ENCODE measurements around the gene IP6K1.
A peak's percentile ranks its signal among the peaks of the same experiment; 100 is the strongest.

The IP6K1 gene

GRCh38 chr3:49704629-49705028 is 81.7 kb downstream of the IP6K1 start:
- Histone ChIP-seq H3K4me2 (ENCODE audit: low read length) (no peak overlapping the region), H3K56ac (ENCODE audit: low read length) (no peak overlapping the region), H3K18ac (ENCODE audit: low read length) (no peak overlapping the region), H3K23ac (ENCODE audit: low read length) (no peak overlapping the region), H4K8ac (ENCODE audit: low read depth, low read length) (no peak overlapping the region), H4K5ac (ENCODE audit: low read length) (no peak overlapping the region), H3K36me3 (ENCODE audit: control insufficient read depth, insufficient read depth, low read length) (peaks cover 3% of the 10 kb centered on the region), H2BK5ac (ENCODE audit: low read length) (no peak overlapping the region), H3K27me3 (ENCODE audit: insufficient read depth, low read length, poor library complexity) (no peaks in the 10 kb centered on the region), H2AK5ac (ENCODE audit: low read length) (no peak overlapping the region), H3K79me2 (ENCODE audit: control insufficient read depth, insufficient read depth, low read length) (no peaks in the 10 kb centered on the region), H2BK120ac (ENCODE audit: low read depth, low read length) (no peak overlapping the region), H3K4ac (ENCODE audit: low read depth, low read length) (no peak overlapping the region), H3K4me3 (ENCODE audit: low read length) (no peak overlapping the region), H3K4me1 (ENCODE audit: control insufficient read depth, low read depth, low read length) (no peaks in the 10 kb centered on the region), H3K79me1 (ENCODE audit: low read length) (no peaks in the 10 kb centered on the region), H3K9ac (ENCODE audit: low read length) (no peak overlapping the region), H3K27ac (ENCODE audit: low read depth, low read length) (no peak overlapping the region), H2BK15ac (replicated peaks; ENCODE audit: low read depth) (no peak overlapping the region)
- no peak for DNase-seq
- WGBS (ENCODE audit: extremely low coverage, insufficient coverage, low lambda C conversion rate) = no CpG with 5 or more reads among the region's 8 CpGs

- Histone ChIP-seq H3K36me3 (ENCODE audit: control insufficient read depth, insufficient read depth, low read length) (peaks cover 3% of the 10 kb centered on the region), H2BK15ac (replicated peaks; ENCODE audit: low read depth) (no peak overlapping the region), H4K8ac (ENCODE audit: low read depth, low read length) (no peak overlapping the region), H3K9ac (ENCODE audit: low read length) (no peak overlapping the region), H3K4me2 (ENCODE audit: low read length) (no peak overlapping the region), H3K18ac (ENCODE audit: low read length) (no peak overlapping the region), H3K4ac (ENCODE audit: low read depth, low read length) (no peak overlapping the region), H3K4me1 (ENCODE audit: control insufficient read depth, low read depth, low read length) (no peaks in the 10 kb centered on the region), H2BK5ac (ENCODE audit: low read length) (no peak overlapping the region), H3K79me1 (ENCODE audit: low read length) (no peaks in the 10 kb centered on the region), H3K27ac (ENCODE audit: low read depth, low read length) (no peak overlapping the region), H3K79me2 (ENCODE audit: control insufficient read depth, insufficient read depth, low read length) (no peaks in the 10 kb centered on the region), H2BK120ac (ENCODE audit: low read depth, low read length) (no peak overlapping the region), H3K4me3 (ENCODE audit: low read length) (no peak overlapping the region), H3K23ac (ENCODE audit: low read length) (no peak overlapping the region), H3K27me3 (ENCODE audit: insufficient read depth, low read length, poor library complexity) (no peaks in the 10 kb centered on the region), H3K56ac (ENCODE audit: low read length) (no peak overlapping the region), H2AK5ac (ENCODE audit: low read length) (no peak overlapping the region), H4K5ac (ENCODE audit: low read length) (no peak overlapping the region)
- DNase-seq = no peak
- no CpG with 5 or more reads among the region's 7 CpGs for WGBS (ENCODE audit: extremely low coverage, insufficient coverage, low lambda C conversion rate)
These were observed 82.4 kb downstream of the IP6K1 start for GRCh38 chr3:49703956-49704355.

DNA sequence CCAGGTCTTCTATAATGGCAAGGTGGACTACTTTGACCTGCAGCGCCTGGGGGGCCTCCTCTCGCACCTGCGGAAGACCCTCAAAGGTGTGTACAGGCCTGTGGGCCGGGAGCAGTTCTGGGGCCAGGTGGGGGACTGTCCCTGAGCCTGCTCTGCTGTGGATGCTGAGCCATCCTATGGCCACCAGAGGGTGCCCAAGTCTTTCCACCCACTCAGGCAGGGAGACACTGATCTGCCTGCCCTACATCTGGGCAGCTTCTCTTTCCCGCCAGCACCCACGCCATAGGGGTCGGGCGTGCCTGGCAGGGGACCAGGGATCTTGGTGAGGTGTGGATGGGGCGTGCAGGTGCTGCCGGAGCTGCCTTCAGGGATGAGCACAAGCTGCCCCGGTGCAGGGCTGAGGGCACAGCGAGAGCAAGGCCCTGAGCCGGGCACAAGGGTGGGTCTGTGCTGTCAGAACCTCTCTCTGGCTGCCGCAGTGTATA is 82.9 kb downstream of the IP6K1 start:
- no peak overlapping the region for H3K4me2 ChIP-seq (ENCODE audit: low read length)
- no peak overlapping the region for H2BK5ac ChIP-seq (ENCODE audit: low read length)
- peak; percentile 74 for DNase-seq
- H3K36me3 ChIP-seq (ENCODE audit: control insufficient read depth, insufficient read depth, low read length) = peaks cover 3% of the 10 kb centered on the region
- H3K9ac ChIP-seq (ENCODE audit: low read length) = no peak overlapping the region
- WGBS (ENCODE audit: extremely low coverage, insufficient coverage, low lambda C conversion rate) = no CpG with 5 or more reads among the region's 14 CpGs
- H4K5ac ChIP-seq (ENCODE audit: low read length) = no peak overlapping the region
- H4K8ac ChIP-seq (ENCODE audit: low read depth, low read length) = no peak overlapping the region
- H3K4me3 ChIP-seq (ENCODE audit: low read length) = no peak overlapping the region
- no peak overlapping the region for H2BK15ac ChIP-seq (replicated peaks; ENCODE audit: low read depth)
- no peak overlapping the region for H3K56ac ChIP-seq (ENCODE audit: low read length)
- no peak overlapping the region for H3K23ac ChIP-seq (ENCODE audit: low read length)
- no peaks in the 10 kb centered on the region for H3K79me1 ChIP-seq (ENCODE audit: low read length)
- no peaks in the 10 kb centered on the region for H3K4me1 ChIP-seq (ENCODE audit: control insufficient read depth, low read depth, low read length)
- H3K79me2 ChIP-seq (ENCODE audit: control insufficient read depth, insufficient read depth, low read length) = no peaks in the 10 kb centered on the region
- H3K27me3 ChIP-seq (ENCODE audit: insufficient read depth, low read length, poor library complexity) = no peaks in the 10 kb centered on the region
- H3K4ac ChIP-seq (ENCODE audit: low read depth, low read length) = no peak overlapping the region
- H2AK5ac ChIP-seq (ENCODE audit: low read length) = no peak overlapping the region
- no peak overlapping the region for H3K18ac ChIP-seq (ENCODE audit: low read length)
- H2BK120ac ChIP-seq (ENCODE audit: low read depth, low read length) = no peak overlapping the region
- no peak overlapping the region for H3K27ac ChIP-seq (ENCODE audit: low read depth, low read length)

DNA sequence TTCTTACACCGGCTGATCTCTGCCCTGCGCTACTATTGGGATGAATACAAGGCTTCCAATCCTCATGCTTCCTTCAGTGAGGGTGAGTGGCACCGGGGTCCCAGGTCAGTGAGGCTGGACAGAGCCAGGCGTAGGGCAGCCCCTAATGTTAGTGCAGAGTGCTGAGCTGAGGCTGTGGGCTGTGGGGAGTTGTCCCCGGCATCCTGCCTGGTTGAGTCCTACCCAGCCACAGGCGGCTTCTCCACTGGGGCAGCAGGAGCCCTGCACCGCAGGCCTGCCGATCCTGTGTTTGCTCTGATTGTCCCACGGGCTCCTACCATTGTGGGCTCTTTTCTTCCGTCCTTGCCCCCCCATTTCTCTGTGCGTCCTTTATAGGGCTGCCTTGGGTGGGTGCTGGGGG is 83.7 kb downstream of the IP6K1 start:
- no peak overlapping the region for H3K4me2 ChIP-seq (ENCODE audit: low read length)
- H3K27me3 ChIP-seq (ENCODE audit: insufficient read depth, low read length, poor library complexity) = no peaks in the 10 kb centered on the region
- H3K79me2 ChIP-seq (ENCODE audit: control insufficient read depth, insufficient read depth, low read length) = no peaks in the 10 kb centered on the region
- H4K5ac ChIP-seq (ENCODE audit: low read length) = no peak overlapping the region
- H3K27ac ChIP-seq (ENCODE audit: low read depth, low read length) = no peak overlapping the region
- no peak overlapping the region for H2AK5ac ChIP-seq (ENCODE audit: low read length)
- no peak overlapping the region for H3K23ac ChIP-seq (ENCODE audit: low read length)
- no peak overlapping the region for H2BK15ac ChIP-seq (replicated peaks; ENCODE audit: low read depth)
- H3K9ac ChIP-seq (ENCODE audit: low read length) = no peak overlapping the region
- H3K36me3 ChIP-seq (ENCODE audit: control insufficient read depth, insufficient read depth, low read length) = peaks cover 3% of the 10 kb centered on the region
- no peak overlapping the region for H3K56ac ChIP-seq (ENCODE audit: low read length)
- H3K4ac ChIP-seq (ENCODE audit: low read depth, low read length) = no peak overlapping the region
- H3K79me1 ChIP-seq (ENCODE audit: low read length) = no peaks in the 10 kb centered on the region
- no peak overlapping the region for H2BK120ac ChIP-seq (ENCODE audit: low read depth, low read length)
- H3K4me1 ChIP-seq (ENCODE audit: control insufficient read depth, low read depth, low read length) = no peaks in the 10 kb centered on the region
- no peak overlapping the region for H2BK5ac ChIP-seq (ENCODE audit: low read length)
- H3K18ac ChIP-seq (ENCODE audit: low read length) = no peak overlapping the region
- WGBS (ENCODE audit: extremely low coverage, insufficient coverage, low lambda C conversion rate) = no CpG with 5 or more reads among the region's 11 CpGs
- no peak overlapping the region for H4K8ac ChIP-seq (ENCODE audit: low read depth, low read length)
- DNase-seq = no peak
- no peak overlapping the region for H3K4me3 ChIP-seq (ENCODE audit: low read length)

GRCh38 chr3:49701388-49702077 is 84.8 kb downstream of the IP6K1 start:
- no peak overlapping the region for H3K56ac ChIP-seq (ENCODE audit: low read length)
- no peak overlapping the region for H4K8ac ChIP-seq (ENCODE audit: low read depth, low read length)
- no CpG with 5 or more reads among the region's 21 CpGs for WGBS (ENCODE audit: extremely low coverage, insufficient coverage, low lambda C conversion rate)
- no peak overlapping the region for H2BK15ac ChIP-seq (replicated peaks; ENCODE audit: low read depth)
- H3K4me3 ChIP-seq (ENCODE audit: low read length) = no peak overlapping the region
- no peak overlapping the region for H3K18ac ChIP-seq (ENCODE audit: low read length)
- H2AK5ac ChIP-seq (ENCODE audit: low read length) = no peak overlapping the region
- no peaks in the 10 kb centered on the region for H3K79me2 ChIP-seq (ENCODE audit: control insufficient read depth, insufficient read depth, low read length)
- no peak overlapping the region for H2BK5ac ChIP-seq (ENCODE audit: low read length)
- no peak overlapping the region for H3K4me2 ChIP-seq (ENCODE audit: low read length)
- no peak overlapping the region for H3K9ac ChIP-seq (ENCODE audit: low read length)
- H2BK120ac ChIP-seq (ENCODE audit: low read depth, low read length) = no peak overlapping the region
- no peaks in the 10 kb centered on the region for H3K27me3 ChIP-seq (ENCODE audit: insufficient read depth, low read length, poor library complexity)
- H3K4ac ChIP-seq (ENCODE audit: low read depth, low read length) = no peak overlapping the region
- no peak overlapping the region for H3K23ac ChIP-seq (ENCODE audit: low read length)
- H4K5ac ChIP-seq (ENCODE audit: low read length) = no peak overlapping the region
- H3K79me1 ChIP-seq (ENCODE audit: low read length) = no peaks in the 10 kb centered on the region
- H3K36me3 ChIP-seq (ENCODE audit: control insufficient read depth, insufficient read depth, low read length) = peaks cover 3% of the 10 kb centered on the region
- peak; percentile 57 for DNase-seq
- no peaks in the 10 kb centered on the region for H3K4me1 ChIP-seq (ENCODE audit: control insufficient read depth, low read depth, low read length)
- H3K27ac ChIP-seq (ENCODE audit: low read depth, low read length) = no peak overlapping the region
